Measurements from ENCODE around the gene RHOG. TPM values are rescaled to one million over a fixed set of nuclear protein-coding genes. Genes with fewer than 3 reads are reported as not detected.
"Not testable (repeated sequence)": the region's sequence is repeated elsewhere in the genome, so short reads cannot be mapped to it uniquely, and the experiment has no call there.

The RHOG gene
- total RNA-seq, 1 experiment from 2014 or later = 50.9 TPM

- DNase-seq (ENCODE audit: low spot score) = no peak
Measured at GRCh38 chr11:3834349-3834663, 6.5 kb downstream of the RHOG start.

DNA sequence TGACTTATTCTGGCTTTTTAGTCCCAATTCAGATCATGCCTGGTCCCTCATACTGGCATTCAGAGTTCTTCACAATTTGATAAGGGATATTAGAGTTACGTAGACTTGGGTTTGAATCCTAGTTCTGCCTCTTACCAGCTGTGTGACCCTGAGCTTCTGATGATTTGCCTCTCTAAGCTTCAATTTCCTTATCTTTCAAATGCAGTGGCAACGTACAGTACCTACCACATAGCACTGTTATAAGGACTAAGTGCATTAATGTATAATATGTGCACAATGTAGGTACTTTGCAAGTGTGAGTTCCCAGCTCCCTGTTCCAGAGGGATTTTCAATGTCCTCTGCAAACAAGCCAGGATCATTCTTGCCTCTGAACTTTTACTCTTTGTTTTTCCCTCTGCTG, 7.3 kb downstream of the RHOG start:
- no peak for DNase-seq (ENCODE audit: low spot score)

DNA sequence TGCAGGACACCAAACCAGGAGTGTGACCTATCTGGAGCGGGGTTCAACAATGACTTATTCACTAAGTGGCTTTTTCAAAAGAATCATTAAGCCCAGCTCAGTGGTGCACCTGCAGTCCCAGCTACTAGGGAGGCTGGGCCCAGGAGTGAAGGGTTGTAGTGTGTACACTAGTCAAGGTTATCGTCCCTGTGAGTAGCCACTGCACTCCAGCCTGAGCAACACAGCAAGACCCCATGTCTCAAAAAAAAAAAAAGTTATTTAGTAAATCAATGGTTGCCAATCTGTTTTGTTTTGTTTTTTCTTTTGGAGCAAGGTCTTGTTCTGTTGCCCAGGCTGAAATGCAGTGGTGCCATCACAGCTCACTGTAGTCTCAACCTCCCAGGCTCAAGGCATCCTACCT, 7.9 kb downstream of the RHOG start:
- no peak for DNase-seq (ENCODE audit: low spot score)

GRCh38 chr11:3831378-3832239, 9.2 kb downstream of the RHOG start:
- DNase-seq (ENCODE audit: low spot score) = no peak

DNA sequence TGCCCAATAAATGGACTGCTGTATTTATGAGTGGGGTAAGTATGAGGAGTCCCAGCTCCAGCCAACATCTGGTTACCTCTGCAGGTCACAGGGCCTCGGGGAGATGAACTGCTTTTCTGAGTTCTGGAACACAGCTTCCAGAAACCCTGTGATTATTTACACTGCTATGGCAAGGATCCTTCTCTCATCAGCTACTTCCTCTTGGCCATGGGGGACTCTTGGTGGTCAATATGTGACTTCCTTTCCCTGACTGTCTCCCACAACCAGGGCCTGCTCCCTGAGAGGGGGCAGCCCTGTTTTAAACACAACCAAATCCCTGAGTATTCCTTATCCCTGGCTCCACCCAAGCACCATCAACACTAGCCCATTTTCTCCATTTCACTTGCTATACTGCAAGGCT, 10.0 kb downstream of the RHOG start:
- no peak for DNase-seq (ENCODE audit: low spot score)

GRCh38 chr11:3830088-3830487, 10.7 kb downstream of the RHOG start:
- DNase-seq (ENCODE audit: low spot score) = no peak

DNA sequence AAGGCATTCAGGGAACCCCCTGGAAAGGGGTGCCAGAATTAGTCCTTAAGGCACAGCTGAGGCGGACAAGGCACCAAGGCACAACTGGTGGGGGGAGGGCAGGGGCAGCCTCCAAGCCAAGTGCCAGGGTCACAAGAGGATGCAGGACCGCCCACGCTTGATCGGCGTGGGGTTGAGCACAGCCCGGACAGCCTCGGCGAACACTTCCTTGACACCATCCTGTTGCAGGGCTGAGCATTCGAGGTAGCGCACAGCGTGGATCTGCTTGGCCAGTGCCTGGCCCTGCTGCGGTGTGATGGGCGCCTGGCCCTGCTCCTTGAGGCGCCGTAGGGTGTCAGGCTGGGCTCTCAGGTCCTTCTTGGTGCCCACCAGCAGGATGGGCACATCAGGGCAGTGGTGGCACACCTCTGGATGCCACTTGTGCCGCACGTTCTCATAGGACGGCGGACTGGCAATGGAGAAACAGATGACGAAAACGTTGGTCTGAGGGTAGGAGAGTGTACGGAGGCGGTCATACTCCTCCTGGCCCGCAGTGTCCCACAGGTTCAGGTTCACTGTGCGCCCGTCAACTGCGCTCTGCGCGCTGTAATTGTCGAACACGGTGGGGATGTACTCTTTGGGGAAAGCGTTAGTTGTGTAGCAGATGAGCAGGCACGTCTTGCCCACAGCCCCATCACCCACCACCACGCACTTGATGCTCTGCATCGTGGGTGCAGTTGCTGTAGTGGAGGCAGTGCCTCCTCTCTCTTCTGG, 13.1 kb downstream of the RHOG start:
- no peak for DNase-seq (ENCODE audit: low spot score)

DNA sequence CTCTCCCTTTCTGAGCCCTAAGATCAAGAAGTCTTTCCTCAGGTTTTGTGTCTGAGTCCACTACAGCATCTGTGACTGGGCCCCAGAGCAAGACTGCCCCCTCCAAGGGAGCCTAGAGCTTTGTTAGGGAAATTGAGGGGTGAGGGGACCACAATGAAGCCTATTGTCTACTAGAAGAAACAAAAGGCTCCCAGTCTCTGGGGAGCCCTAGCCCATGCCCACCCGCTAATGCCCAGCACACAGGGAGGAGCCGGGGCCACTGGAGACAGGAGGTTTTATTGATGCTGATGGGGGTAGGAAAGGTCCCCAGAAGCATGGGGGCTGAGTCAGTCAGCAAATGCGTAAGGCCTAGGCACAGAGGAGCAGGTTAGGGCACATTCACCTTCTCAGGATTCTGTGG, 14.0 kb downstream of the RHOG start:
- no peak for DNase-seq (ENCODE audit: low spot score)

GRCh38 chr11:3825473-3826154, 15.1 kb downstream of the RHOG start:
- no peak for DNase-seq (ENCODE audit: low spot score)

GRCh38 chr11:3824714-3825472, 15.9 kb downstream of the RHOG start:
- no peak for DNase-seq (ENCODE audit: low spot score)

DNA sequence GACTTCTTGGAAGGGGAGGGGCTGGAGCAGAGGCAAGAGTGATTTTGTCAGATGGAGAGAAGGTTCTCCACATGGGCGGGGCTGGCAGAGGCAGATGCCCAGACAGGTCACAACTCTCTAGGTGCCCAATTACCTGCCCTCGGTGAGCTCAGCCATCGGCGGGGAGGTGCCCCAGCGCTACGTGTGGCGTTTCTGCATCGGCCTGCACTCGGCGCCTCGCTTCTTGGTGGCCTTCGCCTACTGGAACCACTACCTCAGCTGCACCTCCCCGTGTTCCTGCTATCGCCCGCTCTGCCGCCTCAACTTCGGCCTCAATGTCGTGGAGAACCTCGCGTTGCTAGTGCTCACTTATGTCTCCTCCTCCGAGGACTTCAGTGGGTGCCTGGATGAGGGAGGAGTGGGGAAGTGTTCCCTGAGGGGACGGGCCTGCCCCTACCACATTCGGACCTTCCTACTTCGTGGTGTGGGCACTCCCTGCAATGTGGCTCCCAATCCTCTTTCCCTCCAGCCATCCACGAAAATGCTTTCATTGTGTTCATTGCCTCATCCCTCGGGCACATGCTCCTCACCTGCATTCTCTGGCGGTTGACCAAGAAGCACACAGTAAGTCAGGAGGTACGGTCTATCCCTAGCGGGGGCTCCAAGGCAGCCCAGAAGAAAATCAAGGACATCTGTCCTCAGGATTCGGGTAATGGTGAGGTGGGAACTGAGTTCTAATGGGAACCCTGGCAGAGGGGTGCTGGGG, 16.8 kb downstream of the RHOG start:
- no peak for DNase-seq (ENCODE audit: low spot score)

DNA sequence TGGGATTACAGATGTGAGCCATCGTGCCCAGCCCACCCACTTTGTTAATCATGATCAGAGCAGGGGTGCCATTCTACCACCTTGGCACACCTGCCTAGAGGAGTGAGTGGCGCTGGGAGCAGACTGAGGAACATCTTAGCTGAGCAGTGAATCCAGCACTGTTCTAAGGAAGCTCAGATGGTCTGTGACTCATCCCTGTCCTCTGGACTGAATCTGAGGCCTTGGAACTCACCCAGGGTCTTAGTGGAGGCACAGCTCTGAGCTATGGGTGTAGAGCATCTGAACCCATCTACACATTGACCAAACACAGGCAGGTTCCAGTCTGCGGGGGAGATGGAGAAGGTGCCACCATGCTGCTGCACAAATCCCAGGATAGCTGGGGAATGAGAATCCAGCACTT, 17.5 kb downstream of the RHOG start:
- peak; percentile 72 for DNase-seq (ENCODE audit: low spot score)

DNA sequence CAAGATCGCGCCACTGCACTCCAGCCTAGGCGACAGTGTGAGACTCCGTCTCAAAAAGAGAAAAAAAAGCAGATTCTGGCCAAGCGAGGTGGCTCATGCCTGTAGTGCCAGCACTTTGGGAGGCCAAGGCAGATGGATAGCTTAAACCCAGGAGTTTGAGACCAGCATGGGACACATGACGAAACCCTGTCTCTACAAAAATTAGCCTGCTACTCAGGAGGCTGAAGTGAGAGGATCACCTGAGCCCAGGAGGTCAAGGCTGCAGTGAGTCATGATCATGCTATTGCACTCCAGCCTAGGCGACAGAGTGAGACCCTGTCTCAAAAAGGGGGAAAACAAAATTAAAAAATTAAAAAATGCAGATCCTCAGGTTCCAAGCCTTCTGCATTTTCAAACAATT, 18.4 kb downstream of the RHOG start:
- no peak for DNase-seq (ENCODE audit: low spot score)

GRCh38 chr11:3820971-3821370, 19.8 kb downstream of the RHOG start:
- DNase-seq (ENCODE audit: low spot score) = no peak

DNA sequence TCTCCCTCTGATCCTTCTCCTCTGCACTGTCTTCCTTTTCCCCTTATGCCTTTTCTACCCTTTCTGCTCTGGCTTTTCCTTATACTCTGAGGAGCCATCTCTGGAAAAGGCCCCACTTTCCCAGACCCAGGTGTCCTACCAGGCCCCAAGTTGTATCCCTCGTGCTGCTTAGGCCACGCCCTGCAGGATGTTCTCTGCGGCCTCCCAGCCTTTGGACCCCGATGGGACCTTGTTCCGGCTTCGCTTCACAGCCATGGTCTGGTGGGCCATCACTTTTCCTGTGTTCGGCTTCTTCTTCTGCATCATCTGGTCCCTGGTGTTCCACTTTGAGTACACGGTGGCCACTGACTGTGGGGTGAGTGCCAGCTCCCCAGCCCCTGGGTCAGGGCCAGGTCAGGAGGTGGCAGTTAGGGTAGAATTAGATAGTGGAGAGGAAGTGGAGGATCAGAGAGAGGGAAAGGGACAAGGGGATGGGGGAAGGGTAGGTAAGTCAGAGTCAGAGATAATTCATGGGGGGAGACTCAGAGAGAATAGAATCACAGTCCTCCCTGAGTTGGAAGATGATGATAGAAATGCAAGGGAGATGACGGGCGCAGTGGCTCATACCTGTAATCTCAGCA, 23.5 kb downstream of the RHOG start:
- no peak for DNase-seq (ENCODE audit: low spot score)

GRCh38 chr11:3816673-3817072, 24.1 kb downstream of the RHOG start:
- DNase-seq (ENCODE audit: low spot score) = no peak

DNA sequence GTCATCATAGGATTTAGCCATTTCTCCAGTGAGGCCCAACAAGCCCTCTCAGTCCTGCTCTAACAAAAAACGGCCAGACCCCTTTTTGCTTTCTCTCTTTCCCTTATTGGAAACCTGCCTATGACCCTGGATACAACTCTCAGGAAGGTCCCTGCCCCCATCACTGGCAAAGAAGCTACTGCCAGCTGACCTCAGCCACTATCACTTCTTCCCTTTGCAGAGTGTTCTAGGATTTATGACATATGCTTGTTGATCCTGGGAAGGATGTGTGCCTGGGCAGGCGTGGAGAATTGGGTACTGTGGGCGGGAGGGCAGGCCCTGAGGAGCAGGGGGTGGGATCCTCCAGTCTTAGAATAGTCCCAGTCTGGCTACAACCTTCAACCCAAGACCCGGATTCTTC, 24.9 kb downstream of the RHOG start:
- no peak for DNase-seq (ENCODE audit: low spot score)

DNA sequence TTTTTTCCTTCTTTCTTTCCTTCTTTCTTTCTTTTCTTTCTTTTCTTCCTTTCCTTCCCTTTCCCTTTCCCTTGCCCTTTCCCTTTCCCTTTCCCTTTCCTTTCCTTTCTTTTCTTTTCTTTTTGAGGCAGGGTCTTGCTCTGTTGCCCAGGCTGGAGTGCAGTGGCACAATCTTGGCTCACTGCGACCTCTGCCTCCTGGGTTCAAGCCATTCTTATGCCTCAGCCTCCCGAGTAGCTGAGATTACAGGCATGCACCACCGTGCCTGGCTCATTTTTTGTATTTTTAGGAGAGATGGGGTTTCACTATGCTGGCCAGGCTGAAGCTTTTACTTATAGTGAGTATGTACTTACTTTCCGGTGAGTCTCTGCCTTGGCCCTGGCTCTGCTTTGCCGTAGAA, 25.9 kb downstream of the RHOG start:
- DNase-seq (ENCODE audit: low spot score) = not testable (repeated sequence)

DNA sequence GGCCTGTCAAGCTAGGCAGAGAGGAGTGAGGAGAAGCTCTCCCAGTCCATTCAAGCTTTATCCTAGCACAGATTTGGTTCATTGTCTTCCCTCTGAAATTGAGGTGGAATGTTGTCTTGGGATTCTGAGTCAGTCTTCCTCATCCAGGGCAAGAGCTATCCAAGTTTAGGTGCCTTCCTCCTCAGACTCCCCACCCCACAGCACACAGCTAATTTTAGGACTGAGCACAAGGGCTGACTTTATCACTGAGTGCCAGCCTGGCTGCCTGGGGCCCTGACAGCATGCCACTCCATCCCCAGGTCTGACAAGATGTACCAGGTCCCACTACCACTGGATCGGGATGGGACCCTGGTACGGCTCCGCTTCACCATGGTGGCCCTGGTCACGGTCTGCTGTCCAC, 29.8 kb downstream of the RHOG start:
- DNase-seq (ENCODE audit: low spot score) = no peak

DNA sequence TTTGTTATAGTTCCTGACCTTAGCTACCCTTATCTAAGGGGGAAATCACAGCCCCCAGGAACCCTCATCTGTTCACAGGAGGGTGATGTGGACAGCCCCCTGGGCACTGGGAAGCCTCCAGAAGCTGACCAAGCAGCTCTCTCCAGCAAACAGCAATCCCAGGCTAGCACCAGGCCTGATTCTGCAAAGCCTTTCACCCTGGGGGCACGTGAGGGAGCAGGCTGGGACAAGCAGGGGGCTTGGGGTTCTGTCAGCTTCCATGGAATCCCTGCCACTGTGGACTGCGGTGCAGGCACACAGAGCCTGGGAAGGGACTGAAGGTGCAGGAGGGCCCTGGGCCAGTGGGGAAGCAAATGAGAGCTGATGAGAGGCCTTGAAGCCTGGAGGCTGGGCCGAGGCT, 30.3 kb downstream of the RHOG start:
- DNase-seq (ENCODE audit: low spot score) = no peak

DNA sequence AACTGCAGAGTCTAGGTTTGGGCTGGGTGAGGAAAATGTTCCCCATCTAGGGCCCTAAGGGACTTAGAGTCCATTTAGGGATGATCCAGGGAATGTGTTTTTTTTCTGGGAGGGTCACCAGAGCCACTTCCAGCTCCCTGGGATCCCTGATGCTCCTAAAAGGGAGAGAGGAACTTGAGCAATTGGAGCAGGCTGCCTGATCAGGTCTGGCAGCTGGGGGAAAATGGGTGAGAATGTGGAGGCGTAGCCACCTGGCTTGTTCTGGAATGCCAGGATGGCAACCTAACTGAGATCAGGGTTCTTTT, 31.2 kb downstream of the RHOG start:
- DNase-seq (ENCODE audit: low spot score) = no peak
